Trophoblast cell (in vitro differentiated cells and primary cell): ENCODE data around the gene DNTT.

Experiments used
- DNase-seq, 2 donors: peaks; one replicate each; pipeline ENCODE4 v3.0.0-alpha.2; 2016
- H2AFZ ChIP-seq: 2 replicates; pipeline ENCODE4 v1.6.1; 2013; ENCODE audit warnings: low read length, moderate library complexity, mild to moderate bottlenecking; ENCODE audit not compliant: insufficient read depth, poor library complexity
- H2AK5ac ChIP-seq: 2 replicates; pipeline ENCODE4 v1.6.1; 2013; ENCODE audit warnings: mild to moderate bottlenecking, low read length
- H2BK120ac ChIP-seq: 2 replicates; pipeline ENCODE4 v1.6.1; 2013; ENCODE audit warnings: low read length, mild to moderate bottlenecking, moderate library complexity; ENCODE audit not compliant: insufficient read depth, poor library complexity
- H2BK12ac ChIP-seq: 2 replicates; pipeline ENCODE4 v1.6.1; 2013; ENCODE audit warnings: mild to moderate bottlenecking, low read length, moderate library complexity
- H2BK5ac ChIP-seq: 2 replicates; pipeline ENCODE4 v1.6.1; 2013; ENCODE audit warnings: low read length, low read depth, moderate library complexity, mild to moderate bottlenecking; ENCODE audit not compliant: poor library complexity
- H3K14ac ChIP-seq: 2 replicates; pipeline ENCODE4 v1.6.1; 2013; ENCODE audit warnings: mild to moderate bottlenecking, low read length
- H3K18ac ChIP-seq: 2 replicates; pipeline ENCODE4 v1.6.1; 2013; ENCODE audit warnings: mild to moderate bottlenecking, low read length
- H3K23ac ChIP-seq: 2 replicates; pipeline ENCODE4 v1.6.1; 2013; ENCODE audit warnings: low read length
- H3K27ac ChIP-seq: 2 replicates; pipeline ENCODE4 v1.5.1; 2013; ENCODE audit warnings: low read depth, mild to moderate bottlenecking, inconsistent platforms, low read length, moderate library complexity
- H3K27me3 ChIP-seq: 2 replicates; pipeline ENCODE4 v1.6.1; 2013; ENCODE audit warnings: inconsistent platforms, mild to moderate bottlenecking, low read length, moderate library complexity; ENCODE audit not compliant: insufficient read depth
- H3K36me3 ChIP-seq, 2 experiments: 1 replicate in 1 of 2; 2 replicates in 1 of 2; pipeline ENCODE4 v1.6.1; 2013; ENCODE audit warnings: low read length in 2 of 2, mild to moderate bottlenecking in 2 of 2, moderate library complexity in 1 of 2; ENCODE audit not compliant: insufficient read depth in 2 of 2, control insufficient read depth in 1 of 2
- H3K4ac ChIP-seq: 2 replicates; pipeline ENCODE4 v1.6.1; 2013; ENCODE audit warnings: low read depth, mild to moderate bottlenecking, low read length, moderate library complexity
- H3K4me1 ChIP-seq, 2 experiments: 1 replicate in 1 of 2; 2 replicates in 1 of 2; pipeline ENCODE4 v1.6.1; 2013; ENCODE audit warnings: low read length in 2 of 2, mild to moderate bottlenecking in 2 of 2, moderate library complexity in 1 of 2; ENCODE audit not compliant: insufficient read depth in 2 of 2, control insufficient read depth in 1 of 2
- H3K4me2 ChIP-seq: 2 replicates; pipeline ENCODE4 v1.6.1; 2013; ENCODE audit warnings: inconsistent platforms, mild to moderate bottlenecking, low read length, moderate library complexity
- H3K4me3 ChIP-seq: 2 replicates; pipeline ENCODE4 v1.5.1; 2013; ENCODE audit warnings: mild to moderate bottlenecking, low read depth, low read length, inconsistent platforms
- H3K79me1 ChIP-seq: one replicate; pipeline ENCODE4 v1.6.1; 2013; ENCODE audit warnings: low read length
- H3K79me2 ChIP-seq: 2 replicates; pipeline ENCODE4 v1.6.1; 2013; ENCODE audit warnings: low read length, mild to moderate bottlenecking; ENCODE audit not compliant: control insufficient read depth, insufficient read depth, poor library complexity
- H3K9ac ChIP-seq: 2 replicates; pipeline ENCODE4 v1.6.1; 2013; ENCODE audit warnings: mild to moderate bottlenecking, low read length
- H3K9me3 ChIP-seq: 2 replicates; pipeline ENCODE4 v1.6.1; 2013; ENCODE audit warnings: low read depth, mild to moderate bottlenecking, control low read depth, inconsistent platforms, low read length; ENCODE audit not compliant: insufficient read depth
- H4K12ac ChIP-seq: 2 replicates; pipeline ENCODE4 v1.6.1; 2013; ENCODE audit warnings: low read depth, mild to moderate bottlenecking, low read length, moderate library complexity
- H4K8ac ChIP-seq: 2 replicates; pipeline ENCODE4 v1.6.1; 2013; ENCODE audit warnings: low read depth, mild to moderate bottlenecking, low read length, moderate library complexity
- H4K91ac ChIP-seq: one replicate; pipeline ENCODE4 v1.6.1; 2013; ENCODE audit warnings: low read depth, mild to moderate bottlenecking, low read length, moderate library complexity
- WGBS: extraction: QIAGEN DNeasy Blood & Tissue Kit; methylation state at CpG from one replicate; pipeline ENCODE4 v1.1.7; 2013; ENCODE audit warnings: missing lambda C conversion rate; ENCODE audit not compliant: insufficient read length, insufficient coverage; ENCODE audit errors: extremely low coverage; 5-methylcytosine and 5-hydroxymethylcytosine counted together

Gene DNTT

DNA sequence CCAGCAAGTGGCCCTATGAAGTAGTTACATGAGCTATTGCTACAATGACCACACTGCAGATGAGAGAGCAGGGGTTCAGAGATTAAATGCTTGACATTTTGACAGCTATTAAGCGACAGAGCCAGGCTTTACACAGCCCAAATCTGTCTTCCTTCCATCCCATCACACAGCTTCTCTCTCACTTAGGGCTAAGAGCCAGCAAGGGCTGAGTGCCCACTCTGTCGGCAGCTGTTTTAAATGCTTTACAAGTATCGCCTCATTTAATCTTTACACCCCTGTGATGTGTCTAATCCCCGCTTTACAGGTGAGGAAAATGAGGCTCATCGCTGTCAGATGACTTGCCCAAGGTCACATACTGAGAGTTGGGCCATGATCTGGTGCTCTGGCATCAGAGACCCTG is 69.8 kb downstream of the DNTT start:
- H3K9ac ChIP-seq: no peak overlapping the region
- H3K23ac ChIP-seq: no peak overlapping the region
- H3K9me3 ChIP-seq: peaks cover 2% of the 10 kb centered on the region
- H2AFZ ChIP-seq: no peak overlapping the region
- no peak overlapping the region for H4K12ac ChIP-seq
- no peak overlapping the region for H2BK12ac ChIP-seq
- H2BK5ac ChIP-seq: no peak overlapping the region
- no peak overlapping the region for H3K4ac ChIP-seq
- no peak overlapping the region for H3K4me3 ChIP-seq
- H3K36me3 ChIP-seq: no peaks in the 10 kb centered on the region
- no peak overlapping the region for H3K4me2 ChIP-seq
- H2BK120ac ChIP-seq: no peak overlapping the region
- H2AK5ac ChIP-seq: no peak overlapping the region
- no CpG with 5 or more reads among the region's 5 CpGs for WGBS
- H3K4me1 ChIP-seq: peaks cover 3 to 4% of the 10 kb centered on the region in 2 experiments
- H4K8ac ChIP-seq: no peak overlapping the region
- no peak overlapping the region for H3K27ac ChIP-seq
- no peaks in the 10 kb centered on the region for H3K79me2 ChIP-seq
- no peaks in the 10 kb centered on the region for H3K79me1 ChIP-seq
- H3K27me3 ChIP-seq: no peaks in the 10 kb centered on the region
- DNase-seq: no peak
- H3K14ac ChIP-seq: no peak overlapping the region
- no peak overlapping the region for H3K18ac ChIP-seq
- no peak overlapping the region for H4K91ac ChIP-seq

DNA sequence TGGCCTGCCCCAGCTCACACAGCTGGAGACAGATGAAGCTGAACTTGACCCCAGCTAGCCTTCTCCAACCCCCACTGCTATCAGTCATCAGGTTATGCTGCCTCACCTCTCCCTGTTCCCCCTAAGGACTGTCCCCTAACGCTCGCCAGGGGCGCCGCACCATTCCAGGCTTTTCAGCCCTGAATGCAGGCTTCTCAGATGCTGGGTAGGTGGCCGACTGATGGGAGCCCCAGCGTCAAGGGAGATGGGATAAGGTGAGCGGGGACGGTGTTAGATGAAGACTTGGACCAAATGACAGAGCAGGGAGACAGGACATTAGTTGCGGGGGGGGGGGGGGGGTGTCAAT is 70.4 kb downstream of the DNTT start:
- no peaks in the 10 kb centered on the region for H3K27me3 ChIP-seq
- H2AK5ac ChIP-seq: no peak overlapping the region
- WGBS: no CpG with 5 or more reads among the region's 9 CpGs

DNA sequence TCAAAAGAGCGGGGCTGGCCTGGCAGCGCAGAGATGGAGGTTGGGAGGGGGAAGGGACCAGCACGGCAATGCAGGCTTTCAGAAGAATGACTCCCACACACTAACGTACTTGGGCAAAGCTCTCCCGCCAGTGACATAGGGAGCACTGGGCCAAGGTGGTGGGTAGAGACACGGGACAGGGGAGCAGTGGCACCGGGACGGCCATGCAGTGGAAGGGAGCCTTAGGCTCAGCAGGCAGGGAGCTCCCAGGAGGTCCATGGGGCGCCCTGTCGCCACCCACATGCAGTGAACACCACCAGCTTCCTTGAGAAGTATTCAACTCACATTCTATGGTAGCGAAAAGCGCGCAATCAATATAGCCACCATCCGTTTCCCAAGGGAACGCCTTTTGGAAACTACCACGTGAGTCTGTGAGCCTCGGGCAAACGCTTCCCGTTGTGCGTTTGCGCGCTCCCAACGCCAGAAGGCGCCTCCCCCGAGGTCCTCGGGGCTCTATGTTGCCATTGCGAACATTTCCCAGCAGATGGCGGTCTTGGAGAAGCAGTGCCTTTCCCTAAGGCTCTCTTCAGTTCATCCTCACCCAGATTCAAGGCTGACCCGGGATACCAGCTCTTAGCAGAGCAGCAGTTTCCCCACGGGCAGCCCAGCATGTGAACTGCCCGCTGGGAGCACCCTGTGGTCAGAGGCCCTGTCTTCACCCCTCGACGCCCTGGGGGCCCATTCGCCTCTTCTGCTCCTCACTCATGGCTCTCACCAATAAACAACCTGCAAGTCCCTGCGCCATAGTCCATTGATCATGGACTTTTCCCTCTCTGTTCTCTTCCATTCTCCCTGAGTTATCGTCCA is 71.0 kb downstream of the DNTT start:
- no peak overlapping the region for H2AK5ac ChIP-seq
- peaks cover 3 to 4% of the 10 kb centered on the region in 2 experiments for H3K4me1 ChIP-seq
- no peaks in the 10 kb centered on the region for H3K36me3 ChIP-seq
- no peak overlapping the region for H2BK120ac ChIP-seq
- no peak overlapping the region for H4K12ac ChIP-seq
- peak overlapping the region; percentile 45 for H4K8ac ChIP-seq
- H2BK5ac ChIP-seq: no peak overlapping the region
- H3K27me3 ChIP-seq: no peaks in the 10 kb centered on the region
- peak overlapping the region; percentile 88 for H3K4me2 ChIP-seq
- H3K4ac ChIP-seq: no peak overlapping the region
- no peak overlapping the region for H3K27ac ChIP-seq
- no peak overlapping the region for H4K91ac ChIP-seq
- H3K79me1 ChIP-seq: no peaks in the 10 kb centered on the region
- peak overlapping the region; percentile 24 for H3K9ac ChIP-seq
- no peak overlapping the region for H2BK12ac ChIP-seq
- H3K23ac ChIP-seq: no peak overlapping the region
- peak overlapping the region; percentile 19 for H2AFZ ChIP-seq
- no CpG with 5 or more reads among the region's 36 CpGs for WGBS
- H3K9me3 ChIP-seq: peaks cover 1% of the 10 kb centered on the region
- H3K14ac ChIP-seq: no peak overlapping the region
- H3K18ac ChIP-seq: no peak overlapping the region
- no peaks in the 10 kb centered on the region for H3K79me2 ChIP-seq
- peak overlapping the region; percentile 62 for H3K4me3 ChIP-seq
- DNase-seq: peak; percentile 88 to 98

More for the DNA sequence above, 70.4 kb downstream of the DNTT start:
- H4K12ac ChIP-seq: no peak overlapping the region
- H3K18ac ChIP-seq: no peak overlapping the region
- no peaks in the 10 kb centered on the region for H3K79me1 ChIP-seq
- H3K9me3 ChIP-seq: peaks cover 2% of the 10 kb centered on the region
- no peak overlapping the region for H4K91ac ChIP-seq
- no peak for DNase-seq
- H3K36me3 ChIP-seq: no peaks in the 10 kb centered on the region
- peaks cover 3 to 4% of the 10 kb centered on the region in 2 experiments for H3K4me1 ChIP-seq
- H2AFZ ChIP-seq: no peak overlapping the region
- no peak overlapping the region for H3K4ac ChIP-seq
- H4K8ac ChIP-seq: no peak overlapping the region
- H3K4me3 ChIP-seq: no peak overlapping the region
- H3K4me2 ChIP-seq: peak overlapping the region; percentile 88
- H3K79me2 ChIP-seq: no peaks in the 10 kb centered on the region
- no peak overlapping the region for H3K14ac ChIP-seq
- no peak overlapping the region for H3K27ac ChIP-seq
- H2BK12ac ChIP-seq: no peak overlapping the region
- H3K23ac ChIP-seq: no peak overlapping the region
- no peak overlapping the region for H2BK120ac ChIP-seq
- H3K9ac ChIP-seq: no peak overlapping the region
- no peak overlapping the region for H2BK5ac ChIP-seq

DNA sequence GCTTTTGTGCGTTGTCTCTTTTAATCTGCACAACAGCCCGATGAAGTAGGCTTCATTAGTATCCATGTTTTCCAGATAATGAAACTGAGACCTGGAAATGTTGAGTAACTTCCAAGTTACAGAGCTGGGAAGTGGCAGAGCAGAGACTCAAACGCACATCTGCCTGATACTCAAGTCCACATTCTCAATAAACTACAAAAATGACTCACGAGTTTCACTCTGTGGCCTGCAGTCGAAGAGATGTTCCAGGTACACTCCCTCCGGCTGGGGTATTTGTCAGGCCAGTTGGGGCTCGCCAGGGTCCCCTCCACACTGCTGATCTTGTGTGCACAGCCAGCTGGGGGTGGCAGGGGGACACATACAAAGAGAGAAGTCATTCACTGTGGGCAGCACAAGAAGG is 72.2 kb downstream of the DNTT start:
- Histone ChIP-seq H4K8ac (no peak overlapping the region), H3K4ac (no peak overlapping the region), H3K18ac (no peak overlapping the region), H2BK5ac (no peak overlapping the region), H3K79me2 (no peaks in the 10 kb centered on the region), H3K4me2 (no peak overlapping the region), H3K36me3 (no peaks in the 10 kb centered on the region), H2AFZ (no peak overlapping the region), H4K91ac (no peak overlapping the region), H3K23ac (no peak overlapping the region), H3K27me3 (no peaks in the 10 kb centered on the region), H3K9ac (no peak overlapping the region), H3K4me3 (no peak overlapping the region), H3K4me1 (peaks cover 3 to 4% of the 10 kb centered on the region in 2 experiments), H4K12ac (no peak overlapping the region), H2BK12ac (no peak overlapping the region), H2BK120ac (no peak overlapping the region), H2AK5ac (no peak overlapping the region), H3K14ac (no peak overlapping the region), H3K9me3 (no peaks in the 10 kb centered on the region), H3K27ac (no peak overlapping the region), H3K79me1 (no peaks in the 10 kb centered on the region)
- no CpG with 5 or more reads among the region's 7 CpGs for WGBS
- no peak for DNase-seq
